Prostate gland (tissue), 2 donors: ENCODE measurements around the gene SLC1A2. TPM values are rescaled to one million over a fixed set of nuclear protein-coding genes. Genes with fewer than 3 reads are reported as not detected.

Experiments used
- DNase-seq: peaks from one replicate; pipeline ENCODE4 v3.0.0-alpha.2; 2019; ENCODE audit warnings: low spot score
- H3K27ac ChIP-seq, 2 donors: fragments of 200-600 bp; sonication (generic); 2 replicates each; pipeline ENCODE4 v1.5.1; 2017 to 2019
- H3K27me3 ChIP-seq: fragments of 200-600 bp; sonication (generic); replicated peaks from 2 replicates; pipeline ENCODE4 v1.5.1; 2019; ENCODE audit not compliant: insufficient read depth
- H3K36me3 ChIP-seq, 2 donors: fragments of 200-600 bp; sonication (generic); 1 replicate in 1 of 2; 2 replicates in 1 of 2; pipeline versions ENCODE4 v1.5.1 to v1.8.1; 2017 to 2019
- H3K4me1 ChIP-seq: fragments of 200-600 bp; sonication (generic); replicated peaks from 2 replicates; pipeline ENCODE4 v1.5.1; 2019
- H3K4me3 ChIP-seq, 2 donors: fragments of 200-600 bp; sonication (generic); 2 replicates each; pipeline ENCODE4 v1.5.1; 2017 to 2019
- H3K9me3 ChIP-seq: fragments of 200-600 bp; sonication (generic); 2 replicates; pipeline ENCODE4 v1.5.1; 2017
- CTCF ChIP-seq, 4 experiments: fragments of 200-600 bp in 2 of 4; fragments of 450-650 bp in 2 of 4; sonication (generic) in 2 of 4; IDR thresholded peaks; 1 replicate in 3 of 4; 2 replicates in 1 of 4; pipeline ENCODE4 v1.5.1; 2016 to 2019; ENCODE audit warnings: antibody characterized with exemption in 4 of 4, mild to moderate bottlenecking in 2 of 4, moderate library complexity in 2 of 4
- POLR2A ChIP-seq: fragments of 450-650 bp; IDR thresholded peaks from one replicate; pipeline ENCODE4 v1.6.1; 2016; ENCODE audit warnings: antibody characterized with exemption, mild to moderate bottlenecking
- POLR2AphosphoS5 ChIP-seq: sonication (generic); formaldehyde crosslinking; IDR thresholded peaks from one replicate; pipeline ENCODE4 v1.6.1; 2017; ENCODE audit warnings: antibody characterized with exemption
- WGBS: methylation state at CpG from one replicate; pipeline ENCODE4 v1.1.5; 2018; 5-methylcytosine and 5-hydroxymethylcytosine counted together
- intact Hi-C: fragments of 100-400 bp; cut with DNase I; formaldehyde crosslinking; loops from one replicate; pipeline ENCODE4 v1.14.2; 2022
- total RNA-seq, 2 donors: library from RNA; depleted of rRNA; stranded (reverse); fragments of >200 nt; gene quantifications; one replicate each; pipeline ENCODE4 v1.1.0, GENCODE V29; 2016

SLC1A2 gene
- total RNA-seq, 2 donors from 2014 or later = 0.82 to 1.5 TPM

GRCh38 chr11:35256296-35256695 lies 163.1 kb downstream of the SLC1A2 start:
- H3K4me3 ChIP-seq = no peak overlapping the region
- H3K4me1 ChIP-seq = peaks cover 5% of the 10 kb centered on the region
- no peak for DNase-seq
- intact Hi-C loops = loop anchor here (10.0 kb wide), 1 partner anchor 109 kb away; no protein-coding TSS in a partner anchor
- H3K36me3 ChIP-seq = no peaks in the 10 kb centered on the region
- no peaks in the 10 kb centered on the region for H3K27me3 ChIP-seq
- TF ChIP-seq CTCF (IDR thresholded peaks at IDR 0.05) (no peak), POLR2AphosphoS5 (no peak), POLR2A (no peak)
- H3K27ac ChIP-seq = peak overlapping the region in 1 of 2 donors; percentile 33
- H3K9me3 ChIP-seq = no peaks in the 10 kb centered on the region

- no peaks in the 10 kb centered on the region for H3K36me3 ChIP-seq
- intact Hi-C loops = loop anchor here (10.0 kb wide), 1 partner anchor 109 kb away; no protein-coding TSS in a partner anchor
- H3K4me3 ChIP-seq = no peak overlapping the region
- WGBS = 55% methylated on average over 2 of the region's 2 CpGs
- peak; percentile 73 for TF ChIP-seq POLR2AphosphoS5
- no peak for TF ChIP-seq POLR2A
- no peak for TF ChIP-seq CTCF (IDR thresholded peaks at IDR 0.05)
- no peaks in the 10 kb centered on the region for H3K27me3 ChIP-seq
- peak overlapping the region in 1 of 2 donors; percentile 33 for H3K27ac ChIP-seq
- DNase-seq = peak; percentile 60
- H3K9me3 ChIP-seq = no peaks in the 10 kb centered on the region
- peaks cover 5% of the 10 kb centered on the region for H3K4me1 ChIP-seq
These were observed 163.8 kb downstream of the SLC1A2 start for GRCh38 chr11:35255514-35255913.

- no peak overlapping the region for H3K27ac ChIP-seq
- no peak overlapping the region for H3K4me3 ChIP-seq
- no peaks in the 10 kb centered on the region for H3K36me3 ChIP-seq
- TF ChIP-seq POLR2A (no peak), POLR2AphosphoS5 (no peak), CTCF (IDR thresholded peaks at IDR 0.05) (no peak)
- H3K9me3 ChIP-seq = no peaks in the 10 kb centered on the region
- H3K4me1 ChIP-seq = no peaks in the 10 kb centered on the region
- intact Hi-C loops = loop anchor here (10.0 kb wide), 1 partner anchor 112 kb away; no protein-coding TSS in a partner anchor
- no peak for DNase-seq
- H3K27me3 ChIP-seq = no peaks in the 10 kb centered on the region
These were observed 166.1 kb downstream of the SLC1A2 start for GRCh38 chr11:35253237-35253636.

GRCh38 chr11:35250621-35251020 lies 168.7 kb downstream of the SLC1A2 start:
- Histone ChIP-seq H3K9me3 (no peaks in the 10 kb centered on the region), H3K27me3 (no peaks in the 10 kb centered on the region), H3K4me1 (no peaks in the 10 kb centered on the region), H3K27ac (no peak overlapping the region), H3K4me3 (no peak overlapping the region), H3K36me3 (no peaks in the 10 kb centered on the region)
- TF ChIP-seq POLR2A (no peak), POLR2AphosphoS5 (no peak), CTCF (IDR thresholded peaks at IDR 0.05) (no peak)
- DNase-seq = no peak
- intact Hi-C loops = loop anchor here (10.0 kb wide), 1 partner anchor 114 kb away; no protein-coding TSS in a partner anchor

GRCh38 chr11:35250192-35250591 lies 169.2 kb downstream of the SLC1A2 start:
- DNase-seq = no peak
- Histone ChIP-seq H3K4me1 (no peaks in the 10 kb centered on the region), H3K4me3 (no peak overlapping the region), H3K27ac (no peak overlapping the region), H3K27me3 (no peaks in the 10 kb centered on the region), H3K36me3 (no peaks in the 10 kb centered on the region), H3K9me3 (no peaks in the 10 kb centered on the region)
- intact Hi-C loops = loop anchor here (10.0 kb wide), 1 partner anchor 115 kb away; no protein-coding TSS in a partner anchor
- TF ChIP-seq POLR2A (no peak), POLR2AphosphoS5 (no peak), CTCF (IDR thresholded peaks at IDR 0.05) (no peak)
- 90% methylated on average over 4 of the region's 4 CpGs for WGBS
